ENCODE results near the gene DENR.
"Not testable (repeated sequence)": the region's sequence is repeated elsewhere in the genome, so short reads cannot be mapped to it uniquely, and the experiment has no call there.

The DENR gene

GRCh38 chr12:122743895-122744525 lies 8.6 kb upstream of the DENR start:
- no peak for DNase-seq

GRCh38 chr12:122747224-122748135 lies 5.1 kb upstream of the DENR start:
- no peak for DNase-seq

- no peak for DNase-seq
Observed at GRCh38 chr12:122749569-122750332, 2.9 kb upstream of the DENR start.

GRCh38 chr12:122750781-122751515 lies 1.7 kb upstream of the DENR start:
- not testable (repeated sequence) for DNase-seq

- DNase-seq = no peak
Observed at GRCh38 chr12:122753319-122753650, 661 bp downstream of the DENR start.

GRCh38 chr12:122754790-122755189 lies 2.2 kb downstream of the DENR start:
- DNase-seq = no peak

- DNase-seq = no peak
Observed at GRCh38 chr12:122757568-122757967, 4.9 kb downstream of the DENR start.

GRCh38 chr12:122785503-122785902 lies 32.9 kb downstream of the DENR start:
- DNase-seq = no peak

- no peak for DNase-seq
Observed at GRCh38 chr12:122788387-122788786, 35.8 kb downstream of the DENR start.

- no peak for DNase-seq
Observed at GRCh38 chr12:122789637-122790036, 37.0 kb downstream of the DENR start.

GRCh38 chr12:122790393-122791075 lies 37.9 kb downstream of the DENR start:
- DNase-seq = no peak

GRCh38 chr12:122793685-122794106 lies 41.1 kb downstream of the DENR start:
- DNase-seq = no peak

GRCh38 chr12:122795807-122796206 lies 43.2 kb downstream of the DENR start:
- no peak for DNase-seq

GRCh38 chr12:122799641-122800243 lies 47.1 kb downstream of the DENR start:
- DNase-seq = no peak

GRCh38 chr12:122803937-122804336 lies 51.3 kb downstream of the DENR start:
- DNase-seq = no peak

GRCh38 chr12:122804957-122805356 lies 52.3 kb downstream of the DENR start:
- DNase-seq = not testable (repeated sequence)

- no peak for DNase-seq
Observed at GRCh38 chr12:122807651-122808050, 55.0 kb downstream of the DENR start.

GRCh38 chr12:122811777-122812176 lies 59.2 kb downstream of the DENR start:
- no peak for DNase-seq

GRCh38 chr12:122813310-122813713 lies 60.7 kb downstream of the DENR start:
- no peak for DNase-seq

GRCh38 chr12:122819209-122819785 lies 66.7 kb downstream of the DENR start:
- no peak for DNase-seq

- DNase-seq = no peak
Observed at GRCh38 chr12:122820138-122820537, 67.5 kb downstream of the DENR start.

Data from NCI-H524 treated with DMSO at 0.1 percent for 48 hours (cell line).